ENCODE data around the gene A2M. TPM values are rescaled to one million over a fixed set of nuclear protein-coding genes. Genes with fewer than 3 reads are reported as not detected.

The A2M gene
- total RNA-seq, 1 donor from 2014 or later, result 1.1 TPM

GRCh38 chr12:9103050-9103849 is 12.5 kb downstream of the A2M start:
- Mint-ChIP-seq H3K9me3 (ENCODE audit: low read depth) (no peaks in the 10 kb centered on the region), H3K27me3 (no peaks in the 10 kb centered on the region), H3K4me3 (ENCODE audit: low read depth) (no peak overlapping the region), H3K27ac (no peak overlapping the region), H3K36me3 (ENCODE audit: insufficient read depth) (no peaks in the 10 kb centered on the region), H3K4me1 (ENCODE audit: low read depth) (no peaks in the 10 kb centered on the region)
- no peak for DNase-seq (ENCODE audit: low spot score, unreplicated experiment)
- peak; percentile 28 for TF ChIP-seq CTCF (IDR thresholded peaks at IDR 0.05; ENCODE audit: unreplicated experiment)

DNA sequence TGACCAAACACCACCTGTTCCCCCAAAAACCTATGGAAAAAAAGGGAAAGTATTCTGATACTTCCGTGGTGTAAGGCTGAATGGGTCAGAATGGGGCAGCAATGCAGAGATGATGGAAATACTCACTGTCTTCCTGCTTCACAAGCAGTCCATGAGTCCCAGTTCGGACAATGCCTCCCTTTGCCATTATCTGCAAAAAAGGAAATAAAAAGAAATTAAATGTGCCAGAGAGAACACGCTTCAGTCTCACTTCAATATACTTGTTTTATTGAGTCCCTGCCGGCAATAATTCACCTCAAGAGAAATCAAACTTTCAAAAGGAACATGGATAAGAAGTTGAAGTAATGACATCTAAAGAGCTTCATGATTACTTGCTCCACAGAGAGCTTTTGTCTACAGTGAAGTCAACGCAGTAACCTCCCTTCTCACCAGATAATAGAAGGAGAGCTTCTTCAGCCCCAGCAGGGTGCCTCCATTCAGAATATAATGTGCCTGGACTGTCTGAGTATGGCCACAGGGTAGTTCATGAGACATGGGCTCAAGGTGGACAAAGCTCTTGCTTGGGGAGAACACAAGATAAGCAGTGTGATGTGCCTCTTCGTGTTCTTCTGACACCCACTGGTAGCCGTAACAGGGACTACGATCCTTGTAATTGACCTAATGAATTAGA is 14.6 kb downstream of the A2M start:
- TF ChIP-seq CTCF (IDR thresholded peaks at IDR 0.05; ENCODE audit: unreplicated experiment), result no peak
- H3K4me1 Mint-ChIP-seq (ENCODE audit: low read depth), result no peaks in the 10 kb centered on the region
- no peak for DNase-seq (ENCODE audit: low spot score, unreplicated experiment)
- no peak overlapping the region for H3K27ac Mint-ChIP-seq
- no peaks in the 10 kb centered on the region for H3K9me3 Mint-ChIP-seq (ENCODE audit: low read depth)
- no peak overlapping the region for H3K4me3 Mint-ChIP-seq (ENCODE audit: low read depth)
- no peaks in the 10 kb centered on the region for H3K36me3 Mint-ChIP-seq (ENCODE audit: insufficient read depth)
- H3K27me3 Mint-ChIP-seq, result no peaks in the 10 kb centered on the region

GRCh38 chr12:9099552-9100190 is 16.0 kb downstream of the A2M start:
- Mint-ChIP-seq H3K36me3 (ENCODE audit: insufficient read depth) (no peaks in the 10 kb centered on the region), H3K27me3 (no peaks in the 10 kb centered on the region), H3K4me1 (ENCODE audit: low read depth) (no peaks in the 10 kb centered on the region), H3K27ac (no peak overlapping the region), H3K4me3 (ENCODE audit: low read depth) (no peak overlapping the region), H3K9me3 (ENCODE audit: low read depth) (no peaks in the 10 kb centered on the region)
- DNase-seq (ENCODE audit: low spot score, unreplicated experiment), result no peak
- no peak for TF ChIP-seq CTCF (IDR thresholded peaks at IDR 0.05; ENCODE audit: unreplicated experiment)

DNA sequence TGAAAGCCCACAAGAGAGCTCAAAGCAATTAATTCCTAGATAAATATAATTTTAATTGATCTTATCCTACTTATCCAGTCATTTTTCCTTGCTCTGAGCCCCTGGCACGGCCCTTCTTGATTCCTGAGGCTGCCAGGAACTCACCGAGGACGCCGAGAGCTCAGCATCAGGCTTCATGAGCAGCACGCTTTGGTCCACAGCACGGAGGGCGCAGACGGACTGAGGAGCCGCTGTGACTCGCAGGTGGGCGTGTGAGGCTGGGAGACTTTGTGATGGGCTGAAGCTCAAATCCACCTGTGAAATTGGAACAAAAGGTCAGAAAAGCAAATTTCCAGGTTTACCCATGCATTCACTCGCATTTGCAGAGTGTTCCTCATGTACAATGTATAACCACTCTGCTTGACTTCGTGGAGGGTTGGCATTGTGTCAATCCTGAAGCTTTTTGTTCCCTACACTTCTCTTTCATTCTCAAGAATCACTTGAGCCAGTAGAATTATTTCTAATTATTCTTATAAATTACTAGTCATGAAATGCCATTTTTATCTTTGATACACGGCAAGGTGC is 17.2 kb downstream of the A2M start:
- Mint-ChIP-seq H3K27ac (no peak overlapping the region), H3K4me1 (ENCODE audit: low read depth) (no peaks in the 10 kb centered on the region), H3K36me3 (ENCODE audit: insufficient read depth) (no peaks in the 10 kb centered on the region), H3K9me3 (ENCODE audit: low read depth) (no peaks in the 10 kb centered on the region), H3K27me3 (no peaks in the 10 kb centered on the region), H3K4me3 (ENCODE audit: low read depth) (no peak overlapping the region)
- TF ChIP-seq CTCF (IDR thresholded peaks at IDR 0.05; ENCODE audit: unreplicated experiment), result no peak
- DNase-seq (ENCODE audit: low spot score, unreplicated experiment), result no peak

DNA sequence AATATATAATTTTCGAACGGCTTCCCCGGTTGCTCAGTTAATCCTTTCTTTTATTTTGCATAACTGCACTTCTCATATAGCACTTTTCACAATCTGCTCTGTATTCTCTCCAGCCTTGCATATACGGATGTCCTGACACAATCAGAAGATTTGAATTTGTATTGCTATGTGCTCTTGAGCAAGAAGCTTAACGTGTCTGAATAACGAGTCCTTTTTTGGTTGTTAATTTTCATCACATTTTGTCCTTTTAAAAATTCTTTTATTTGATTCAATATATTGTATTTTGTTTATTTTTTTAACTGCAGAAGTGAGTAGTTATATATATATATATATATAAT is 17.6 kb downstream of the A2M start:
- no peak for DNase-seq (ENCODE audit: low spot score, unreplicated experiment)
- Mint-ChIP-seq H3K27ac (no peak overlapping the region), H3K27me3 (no peaks in the 10 kb centered on the region), H3K36me3 (ENCODE audit: insufficient read depth) (no peaks in the 10 kb centered on the region), H3K4me3 (ENCODE audit: low read depth) (no peak overlapping the region), H3K4me1 (ENCODE audit: low read depth) (no peaks in the 10 kb centered on the region), H3K9me3 (ENCODE audit: low read depth) (no peaks in the 10 kb centered on the region)
- no peak for TF ChIP-seq CTCF (IDR thresholded peaks at IDR 0.05; ENCODE audit: unreplicated experiment)
